HCT116 (cell line): ENCODE data around the gene DIDO1. TPM values are rescaled to one million over a fixed set of nuclear protein-coding genes. Genes with fewer than 3 reads are reported as not detected.

ENCODE experiments used
- ATAC-seq: fragments of 200-7000 bp; cut with Tn5 transposase; 2 replicates; pipeline ENCODE4 v1.9.1; 2020; ENCODE audit warnings: mild to moderate bottlenecking, moderate library complexity
- BruUV-seq: library from RNA; stranded (reverse); fragments of 400-500 nt; replicated peaks from 2 replicates; lab custom pipeline; 2021; lab: Mats Ljungman, UMichigan
- CTCF ChIA-PET: fragments of 300-600 bp; sonication (Branson Sonifier 250); formaldehyde crosslinking; loops from one replicate; lab custom pipeline; 2021; ENCODE audit warnings: antibody characterized with exemption; lab: Charles Lee
- POLR2A ChIA-PET: fragments of 300-600, 350-600 bp; sonication (Branson Sonifier 250); formaldehyde crosslinking; loops from one replicate; lab custom pipeline; 2021; ENCODE audit warnings: antibody characterized with exemption; lab: Charles Lee
- RAD21 ChIA-PET, 2 experiments: fragments of 300-600 bp; sonication (Branson Sonifier 250); formaldehyde crosslinking; loops; one replicate each; lab custom pipeline; 2023; ENCODE audit warnings: low total read pairs in 2 of 2; ENCODE audit not compliant: uncharacterized antibody in 2 of 2, unreplicated experiment in 2 of 2, low non-redundant PET in 1 of 2; lab: Charles Lee
- DNase-seq: peaks from one replicate; pipeline ENCODE4 v3.0.0-alpha.2; 2010; ENCODE audit warnings: low read depth, low spot score
- H2AFZ ChIP-seq: fragments of 200-600 bp; shearing (Covaris generic), sonication (generic); 2 replicates; pipeline ENCODE4 v1.6.1; 2017; ENCODE audit warnings: low read depth, mixed run types, mixed read lengths, antibody characterized with exemption, low read length; ENCODE audit not compliant: poor library complexity, severe bottlenecking
- H3K27ac ChIP-seq: 2 replicates; pipeline ENCODE4 v1.5.1; 2012; ENCODE audit warnings: low read depth, low read length
- H3K27me3 ChIP-seq: fragments of 200-600 bp; sonication (generic); 2 replicates; pipeline ENCODE4 v1.6.1; 2016; ENCODE audit warnings: mixed run types, low read length, mixed read lengths; ENCODE audit not compliant: insufficient read depth
- H3K36me3 ChIP-seq, 2 experiments: fragments of 200-500 bp in 1 of 2; fragments of 200-600 bp in 1 of 2; sonication (Bioruptor generic) in 1 of 2; sonication (generic) in 1 of 2; 2 replicates each; pipeline versions ENCODE4 v1.5.1 to v1.6.1; 2014 to 2016; ENCODE audit warnings: low read length in 2 of 2, inconsistent platforms in 1 of 2, mixed read lengths in 1 of 2, mixed run types in 1 of 2; ENCODE audit not compliant: insufficient read depth in 2 of 2, control insufficient read depth in 1 of 2
- H3K4me1 ChIP-seq, 2 experiments: fragments of 200-600 bp in 1 of 2; sonication (generic) in 1 of 2; 2 replicates each; pipeline versions ENCODE4 v1.5.1 to v1.6.1; 2012 to 2017; ENCODE audit warnings: low read length in 2 of 2, inconsistent platforms in 1 of 2, mild to moderate bottlenecking in 1 of 2, mixed read lengths in 1 of 2, mixed run types in 1 of 2, moderate library complexity in 1 of 2; ENCODE audit not compliant: insufficient read depth in 2 of 2, control insufficient read depth in 1 of 2
- H3K4me2 ChIP-seq: fragments of 200-600 bp; sonication (generic); 2 replicates; pipeline ENCODE4 v1.6.1; 2017; ENCODE audit warnings: mixed run types, low read length, mixed read lengths
- H3K4me3 ChIP-seq, 2 experiments: fragments of 200-600 bp in 1 of 2; sonication (generic) in 1 of 2; replicated peaks in 1 of 2; 2 replicates each; pipeline ENCODE4 v1.5.1; 2011 to 2016; ENCODE audit warnings: low read length in 2 of 2, control low read depth in 1 of 2, low read depth in 1 of 2, mild to moderate bottlenecking in 1 of 2, mixed read lengths in 1 of 2, mixed run types in 1 of 2
- H3K79me2 ChIP-seq: fragments of 200-600 bp; sonication (generic); 2 replicates; pipeline ENCODE4 v1.6.1; 2017; ENCODE audit warnings: mild to moderate bottlenecking, mixed run types, low read length, moderate library complexity, mixed read lengths; ENCODE audit not compliant: insufficient read depth
- H3K9ac ChIP-seq: fragments of 200-600 bp; sonication (generic); 2 replicates; pipeline ENCODE4 v1.6.1; 2016; ENCODE audit warnings: low read length, mixed read lengths
- H3K9me2 ChIP-seq: fragments of 200-600 bp; sonication (generic), shearing (Covaris generic); 2 replicates; pipeline ENCODE4 v1.6.1; 2017; ENCODE audit warnings: mixed run types, mild to moderate bottlenecking, moderate library complexity; ENCODE audit not compliant: insufficient read depth
- H3K9me3 ChIP-seq, 2 experiments: fragments of 200-500 bp in 1 of 2; fragments of 200-600 bp in 1 of 2; sonication (Bioruptor generic) in 1 of 2; sonication (generic) in 1 of 2; 2 replicates each; pipeline ENCODE4 v1.6.1; 2014 to 2017; ENCODE audit warnings: low read length in 2 of 2, mixed read lengths in 2 of 2, inconsistent platforms in 1 of 2, low read depth in 1 of 2, mild to moderate bottlenecking in 1 of 2, mixed run types in 1 of 2, moderate library complexity in 1 of 2; ENCODE audit not compliant: control insufficient read depth in 1 of 2, insufficient read depth in 1 of 2
- H4K20me1 ChIP-seq: fragments of 200-600 bp; sonication (generic), shearing (Covaris generic); 2 replicates; pipeline ENCODE4 v1.6.1; 2017; ENCODE audit warnings: mixed run types, mild to moderate bottlenecking, moderate library complexity; ENCODE audit not compliant: insufficient read depth
- CBX3 ChIP-seq: IDR thresholded peaks from 2 replicates; pipeline ENCODE4 v1.6.1; 2012; ENCODE audit warnings: low read depth
- CEBPB ChIP-seq: IDR thresholded peaks from 2 replicates; pipeline ENCODE4 v1.6.1; 2012; ENCODE audit warnings: low read depth
- EGR1 ChIP-seq: IDR thresholded peaks from 2 replicates; pipeline ENCODE4 v1.6.1; 2012; ENCODE audit warnings: low read depth
- ELF1 ChIP-seq: IDR thresholded peaks from 2 replicates; pipeline ENCODE4 v1.6.1; 2012; ENCODE audit warnings: low read depth, borderline replicate concordance
- EZH2phosphoT487 ChIP-seq: fragments of 200-600 bp; IDR thresholded peaks from 2 replicates; pipeline ENCODE4 v1.6.1; 2018; ENCODE audit warnings: antibody characterized with exemption, borderline replicate concordance
- JUND ChIP-seq: IDR thresholded peaks from 2 replicates; pipeline ENCODE4 v1.6.1; 2012
- POLR2A ChIP-seq: IDR thresholded peaks from 2 replicates; pipeline ENCODE4 v1.7.0; 2011; ENCODE audit warnings: borderline replicate concordance; ENCODE audit not compliant: insufficient read depth, insufficient read length; ENCODE audit errors: extremely low read depth
- POLR2AphosphoS5 ChIP-seq: IDR thresholded peaks from 2 replicates; pipeline ENCODE4 v1.6.1; 2011; ENCODE audit warnings: mild to moderate bottlenecking, low read depth, low read length, moderate library complexity
- RAD21 ChIP-seq: IDR thresholded peaks from 2 replicates; pipeline ENCODE4 v1.6.1; 2012; ENCODE audit warnings: low read depth, mild to moderate bottlenecking
- REST ChIP-seq: IDR thresholded peaks from 2 replicates; pipeline ENCODE4 v1.6.1; 2012; ENCODE audit warnings: low read depth
- SRF ChIP-seq: IDR thresholded peaks from 2 replicates; pipeline ENCODE4 v1.6.1; 2012; ENCODE audit warnings: low read depth
- YY1 ChIP-seq: IDR thresholded peaks from 2 replicates; pipeline ENCODE4 v1.6.1; 2011; ENCODE audit warnings: low read length, low read depth, moderate library complexity, mild to moderate bottlenecking; ENCODE audit not compliant: insufficient replicate concordance; ENCODE audit errors: extremely low read depth
- ZNF274 ChIP-seq: fragments of 200-500 bp; sonication (Bioruptor generic); IDR thresholded peaks from 2 replicates; pipeline ENCODE4 v1.6.1; 2014; ENCODE audit warnings: mild to moderate bottlenecking, low read depth, low read length, inconsistent platforms
- intact Hi-C: fragments of 100-400 bp; cut with micrococcal nuclease; formaldehyde crosslinking; loops from 2 replicates; pipeline ENCODE4 v1.10.0; 2022
- total RNA-seq: library from RNA; stranded (reverse); gene quantifications from one replicate; pipeline ENCODE4 v1.2.1, GENCODE V29; 2021; ENCODE audit not compliant: unreplicated experiment
- TF ChIP-seq, protein P1 (sequence below): IDR thresholded peaks from 2 replicates; pipeline ENCODE4 v1.6.1; 2012
- TF ChIP-seq, protein P2 (sequence below): IDR thresholded peaks from 2 replicates; pipeline ENCODE4 v1.6.1; 2012
- TF ChIP-seq, protein P3 (sequence below): IDR thresholded peaks from 2 replicates; pipeline ENCODE4 v1.6.1; 2011; ENCODE audit warnings: mild to moderate bottlenecking, low read length, moderate library complexity; ENCODE audit not compliant: insufficient replicate concordance; ENCODE audit errors: extremely low read depth

The DIDO1 gene
- total RNA-seq, 1 experiment from 2014 or later, result 41.4 TPM

DNA sequence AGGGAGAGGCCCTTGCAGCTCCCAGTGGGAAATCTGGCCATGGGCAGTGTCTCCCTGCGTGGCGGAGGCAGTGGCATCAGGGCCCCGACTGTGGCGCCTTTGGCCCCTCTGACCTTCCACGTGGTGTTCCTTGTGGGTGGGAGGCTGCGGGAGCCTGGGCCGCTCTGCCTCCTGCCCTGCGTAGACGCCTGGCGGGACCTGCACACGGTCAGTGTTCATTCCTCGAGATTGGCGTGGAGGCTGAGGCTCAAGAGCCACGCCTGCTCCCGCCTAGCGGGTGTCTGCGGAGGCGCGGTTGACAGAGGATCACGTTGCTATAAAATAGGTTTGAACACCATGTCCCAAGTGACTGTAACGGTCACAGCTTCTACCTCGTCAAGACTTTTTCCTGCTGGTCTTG is 95.5 kb downstream of the DIDO1 start:
- DNase-seq (no peak), ATAC-seq (no peak)
- H3K9me3 ChIP-seq, result no peaks in the 10 kb centered on the region
- no peak overlapping the region for H3K4me2 ChIP-seq
- no peak overlapping the region for H3K27ac ChIP-seq
- ChIA-PET CTCF (no interaction called here), RAD21 (no interaction called here), POLR2A (no interaction called here)
- no peak overlapping the region for H3K9ac ChIP-seq
- no peaks in the 10 kb centered on the region for H3K36me3 ChIP-seq
- no peaks in the 10 kb centered on the region for H4K20me1 ChIP-seq
- no peaks in the 10 kb centered on the region for H3K9me2 ChIP-seq
- peaks cover 15 to 21% of the 10 kb centered on the region in 2 experiments for H3K4me1 ChIP-seq
- no peak overlapping the region for H3K4me3 ChIP-seq
- BruUV-seq, result no TSS peak
- no peaks in the 10 kb centered on the region for H3K79me2 ChIP-seq
- intact Hi-C loops, result no loop called here
- no peaks in the 10 kb centered on the region for H3K27me3 ChIP-seq
- no peak overlapping the region for H2AFZ ChIP-seq
- no peak for TF ChIP-seq EGR1

DNA sequence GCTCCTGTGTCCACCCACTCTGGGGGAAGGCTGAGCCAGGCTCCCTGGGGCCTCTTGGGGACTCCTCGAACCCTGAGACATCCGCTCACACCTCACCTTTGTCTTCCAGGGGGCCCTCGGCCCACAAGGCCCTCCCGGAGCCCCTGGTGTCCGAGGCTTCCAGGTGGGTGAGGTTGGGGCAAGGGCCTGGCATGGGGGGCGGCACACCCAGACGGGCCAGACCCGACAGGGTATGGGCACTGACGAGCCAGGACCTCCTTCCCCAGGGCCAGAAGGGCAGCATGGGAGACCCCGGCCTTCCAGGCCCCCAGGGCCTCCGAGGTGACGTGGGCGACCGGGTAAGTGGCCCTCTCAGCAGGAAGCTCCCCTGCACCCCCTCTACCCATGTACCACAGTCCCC is 96.1 kb downstream of the DIDO1 start:
- no peak overlapping the region for H3K27ac ChIP-seq
- intact Hi-C loops, result no loop called here
- H3K27me3 ChIP-seq, result no peaks in the 10 kb centered on the region
- ATAC-seq, result no peak
- no peak for TF ChIP-seq JUND
- no peak for TF ChIP-seq RAD21
- TF ChIP-seq ZNF274, result no peak
- no peak for TF ChIP-seq ELF1
- TF ChIP-seq, protein P1, sequence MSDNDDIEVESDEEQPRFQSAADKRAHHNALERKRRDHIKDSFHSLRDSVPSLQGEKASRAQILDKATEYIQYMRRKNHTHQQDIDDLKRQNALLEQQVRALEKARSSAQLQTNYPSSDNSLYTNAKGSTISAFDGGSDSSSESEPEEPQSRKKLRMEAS, result no peak
- no peak for TF ChIP-seq SRF
- TF ChIP-seq, protein P2, sequence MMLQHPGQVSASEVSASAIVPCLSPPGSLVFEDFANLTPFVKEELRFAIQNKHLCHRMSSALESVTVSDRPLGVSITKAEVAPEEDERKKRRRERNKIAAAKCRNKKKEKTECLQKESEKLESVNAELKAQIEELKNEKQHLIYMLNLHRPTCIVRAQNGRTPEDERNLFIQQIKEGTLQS, result no peak
- no peak for TF ChIP-seq CEBPB
- no peak for TF ChIP-seq REST
- TF ChIP-seq, protein P3, sequence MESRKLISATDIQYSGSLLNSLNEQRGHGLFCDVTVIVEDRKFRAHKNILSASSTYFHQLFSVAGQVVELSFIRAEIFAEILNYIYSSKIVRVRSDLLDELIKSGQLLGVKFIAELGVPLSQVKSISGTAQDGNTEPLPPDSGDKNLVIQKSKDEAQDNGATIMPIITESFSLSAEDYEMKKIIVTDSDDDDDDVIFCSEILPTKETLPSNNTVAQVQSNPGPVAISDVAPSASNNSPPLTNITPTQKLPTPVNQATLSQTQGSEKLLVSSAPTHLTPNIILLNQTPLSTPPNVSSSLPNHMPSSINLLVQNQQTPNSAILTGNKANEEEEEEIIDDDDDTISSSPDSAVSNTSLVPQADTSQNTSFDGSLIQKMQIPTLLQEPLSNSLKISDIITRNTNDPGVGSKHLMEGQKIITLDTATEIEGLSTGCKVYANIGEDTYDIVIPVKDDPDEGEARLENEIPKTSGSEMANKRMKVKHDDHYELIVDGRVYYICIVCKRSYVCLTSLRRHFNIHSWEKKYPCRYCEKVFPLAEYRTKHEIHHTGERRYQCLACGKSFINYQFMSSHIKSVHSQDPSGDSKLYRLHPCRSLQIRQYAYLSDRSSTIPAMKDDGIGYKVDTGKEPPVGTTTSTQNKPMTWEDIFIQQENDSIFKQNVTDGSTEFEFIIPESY, result no peak
- no peak for TF ChIP-seq CBX3
- no peak for TF ChIP-seq EGR1
- no peak for TF ChIP-seq EZH2phosphoT487
- TF ChIP-seq POLR2A, result no peak
- no peak for TF ChIP-seq POLR2AphosphoS5
- TF ChIP-seq YY1, result no peak
- TF ChIP-seq, all 23 proteins: peak for 0
- Histone ChIP-seq H3K9ac (no peak overlapping the region), H3K4me3 (no peak overlapping the region), H3K4me2 (no peak overlapping the region), H3K4me1 (peaks cover 17 to 21% of the 10 kb centered on the region in 2 experiments), H4K20me1 (no peaks in the 10 kb centered on the region), H3K79me2 (no peaks in the 10 kb centered on the region), H2AFZ (no peak overlapping the region), H3K36me3 (no peaks in the 10 kb centered on the region), H3K9me2 (no peaks in the 10 kb centered on the region), H3K9me3 (no peaks in the 10 kb centered on the region)
- CTCF ChIA-PET, result no interaction called here
- no TSS peak for BruUV-seq
- POLR2A ChIA-PET, result no interaction called here
- RAD21 ChIA-PET, result no interaction called here
- no peak for DNase-seq
